ENCODE measurements around the gene LARP1. TPM values are rescaled to one million over a fixed set of nuclear protein-coding genes. Genes with fewer than 3 reads are reported as not detected.

Gene LARP1
- total RNA-seq, 2 experiments from 2014 or later: 214 to 218 TPM

DNA sequence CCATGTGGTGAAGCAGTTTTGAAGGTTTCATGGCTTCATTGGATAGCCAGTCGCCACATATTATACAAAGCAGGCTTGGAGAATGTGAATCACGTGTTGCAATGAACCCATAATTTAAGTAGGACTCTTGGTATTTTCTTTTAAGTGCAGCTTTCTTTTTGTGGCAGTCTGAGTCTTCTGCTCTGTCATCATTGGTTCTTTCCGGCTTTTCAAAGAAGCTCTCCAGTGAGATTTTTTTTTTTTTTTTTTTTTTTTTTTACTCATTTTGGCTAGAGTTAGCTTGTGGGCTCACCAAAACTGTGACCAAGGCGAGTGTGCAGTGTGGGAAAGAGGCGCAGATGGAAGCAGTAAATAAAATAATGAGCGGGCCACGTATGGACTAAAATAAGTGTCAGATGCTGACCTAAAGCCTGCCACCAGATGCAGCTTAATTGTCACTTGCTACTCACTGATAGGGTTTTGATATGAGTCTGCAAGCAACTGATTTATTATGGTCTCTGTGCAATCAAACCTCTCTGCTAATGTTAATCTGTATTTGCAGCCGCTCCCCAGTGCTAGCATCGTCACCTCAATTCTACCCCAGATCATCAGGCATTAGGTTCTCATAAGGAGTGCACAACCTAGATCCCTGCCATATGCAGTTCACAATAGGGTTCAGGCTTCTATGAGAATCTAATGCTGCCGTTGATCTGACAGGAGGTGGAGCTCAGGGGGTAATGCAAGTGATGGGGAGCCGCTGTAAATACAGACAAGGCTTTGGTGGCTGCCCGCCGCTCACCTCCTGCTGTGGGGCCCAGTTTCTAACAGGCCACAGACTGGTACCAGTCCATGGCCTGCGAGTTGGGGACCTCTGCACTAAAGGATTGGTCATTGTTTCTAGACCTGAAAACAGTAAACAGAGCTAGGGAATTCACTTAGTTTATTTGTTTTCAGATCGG lies 45.5 kb upstream of the LARP1 start:
- intact Hi-C loops (cut with micrococcal nuclease): no loop called here
- TF ChIP-seq, protein P1, sequence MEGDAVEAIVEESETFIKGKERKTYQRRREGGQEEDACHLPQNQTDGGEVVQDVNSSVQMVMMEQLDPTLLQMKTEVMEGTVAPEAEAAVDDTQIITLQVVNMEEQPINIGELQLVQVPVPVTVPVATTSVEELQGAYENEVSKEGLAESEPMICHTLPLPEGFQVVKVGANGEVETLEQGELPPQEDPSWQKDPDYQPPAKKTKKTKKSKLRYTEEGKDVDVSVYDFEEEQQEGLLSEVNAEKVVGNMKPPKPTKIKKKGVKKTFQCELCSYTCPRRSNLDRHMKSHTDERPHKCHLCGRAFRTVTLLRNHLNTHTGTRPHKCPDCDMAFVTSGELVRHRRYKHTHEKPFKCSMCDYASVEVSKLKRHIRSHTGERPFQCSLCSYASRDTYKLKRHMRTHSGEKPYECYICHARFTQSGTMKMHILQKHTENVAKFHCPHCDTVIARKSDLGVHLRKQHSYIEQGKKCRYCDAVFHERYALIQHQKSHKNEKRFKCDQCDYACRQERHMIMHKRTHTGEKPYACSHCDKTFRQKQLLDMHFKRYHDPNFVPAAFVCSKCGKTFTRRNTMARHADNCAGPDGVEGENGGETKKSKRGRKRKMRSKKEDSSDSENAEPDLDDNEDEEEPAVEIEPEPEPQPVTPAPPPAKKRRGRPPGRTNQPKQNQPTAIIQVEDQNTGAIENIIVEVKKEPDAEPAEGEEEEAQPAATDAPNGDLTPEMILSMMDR (IDR thresholded peaks at IDR 0.05): no peak
- Mint-ChIP-seq H3K9me3 (no peaks in the 10 kb centered on the region), H3K4me3 (no peak overlapping the region), H3K27me3 (no peaks in the 10 kb centered on the region), H3K4me1 (ENCODE audit: low read depth) (peaks cover 6% of the 10 kb centered on the region), H3K27ac (no peak overlapping the region), H3K36me3 (ENCODE audit: low read depth) (no peaks in the 10 kb centered on the region)
- POLR2A ChIA-PET: no interaction called here
- no peak for DNase-seq
- CTCF ChIA-PET: no interaction called here
- no peak for ATAC-seq

DNA sequence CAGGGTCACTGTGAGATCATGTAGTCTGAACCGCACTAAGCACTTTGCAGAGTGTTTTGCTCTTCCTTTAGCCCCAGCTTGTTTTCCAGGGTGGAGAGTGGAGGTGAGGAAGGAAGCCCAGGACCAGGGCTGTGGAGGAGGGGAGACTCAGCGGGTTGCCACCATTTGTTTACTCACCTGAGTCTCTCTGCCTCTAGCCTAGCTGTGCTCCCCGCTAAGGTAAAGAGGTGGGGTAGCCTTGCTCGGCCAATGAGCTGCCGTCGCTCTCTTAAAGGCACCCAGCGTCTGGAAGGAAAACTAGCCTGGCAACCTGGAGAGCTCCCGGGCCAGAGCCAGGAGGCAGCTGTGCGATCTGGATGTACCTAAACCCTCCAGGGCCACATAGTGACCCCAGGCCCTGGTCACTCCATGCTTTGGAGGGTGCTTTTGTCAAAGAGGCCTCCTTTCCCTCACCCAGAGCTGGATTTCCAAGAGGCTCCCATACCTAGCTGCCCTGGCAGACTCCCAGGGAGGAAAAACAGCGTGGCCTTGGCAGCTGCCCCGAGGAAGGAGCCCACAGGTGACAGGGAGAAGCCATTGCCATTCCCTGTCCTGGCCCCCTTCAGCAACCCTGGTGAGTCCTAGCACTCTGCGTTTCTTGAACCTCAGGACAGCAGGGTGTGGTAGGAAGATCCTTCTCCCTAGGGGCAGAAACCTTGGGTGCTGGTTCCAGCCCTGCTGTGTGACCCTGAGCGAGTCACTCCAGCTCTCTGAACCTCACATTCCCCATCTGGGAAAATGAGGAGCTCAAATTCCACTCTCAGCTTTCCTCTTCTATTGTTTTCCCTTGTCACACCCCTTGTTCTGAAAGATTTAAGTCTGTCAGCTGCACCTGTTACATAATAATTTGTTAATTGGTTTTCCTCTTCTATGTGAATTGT lies 42.4 kb upstream of the LARP1 start:
- H3K27ac Mint-ChIP-seq: no peak overlapping the region
- no peak for ATAC-seq
- POLR2A ChIA-PET: no interaction called here

DNA sequence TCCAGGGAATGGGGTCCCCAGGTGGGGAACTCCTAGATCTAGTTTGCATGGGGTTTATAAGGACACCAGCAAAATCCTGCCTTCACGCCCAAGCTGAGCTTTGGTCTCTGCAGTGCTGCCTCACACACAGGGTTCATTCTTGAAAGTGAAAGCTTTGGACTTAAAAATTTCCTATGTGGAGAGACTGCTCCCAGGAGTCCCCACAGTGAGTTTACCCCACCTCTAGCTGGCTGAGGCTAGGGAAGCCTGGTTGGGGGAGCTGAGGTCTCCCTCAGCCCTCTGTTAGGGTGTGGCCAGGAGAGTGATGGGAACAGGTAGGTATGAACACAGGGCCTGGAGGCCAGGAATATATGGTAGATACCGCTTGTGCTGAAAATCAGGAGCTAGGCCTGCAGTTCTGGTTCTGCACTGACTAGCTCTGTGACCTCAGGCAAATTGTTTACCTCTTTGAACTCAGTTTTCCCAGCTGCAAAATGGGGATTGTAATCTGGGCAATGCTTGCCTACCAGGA lies 41.5 kb upstream of the LARP1 start:
- Mint-ChIP-seq H3K9me3 (no peaks in the 10 kb centered on the region), H3K4me3 (no peak overlapping the region), H3K4me1 (ENCODE audit: low read depth) (peaks cover 7% of the 10 kb centered on the region), H3K36me3 (ENCODE audit: low read depth) (no peaks in the 10 kb centered on the region), H3K27me3 (no peaks in the 10 kb centered on the region), H3K27ac (no peak overlapping the region)
- ATAC-seq (no peak), DNase-seq (no peak)
- TF ChIP-seq, protein P1 (IDR thresholded peaks at IDR 0.05): no peak
- intact Hi-C loops (cut with micrococcal nuclease): no loop called here
- ChIA-PET POLR2A (interaction anchor here (0.8 kb wide), 1 partner anchor 21 kb away, joined by 3 read pairs; no protein-coding TSS in a partner anchor), CTCF (interaction anchor here (1.0 to 1.6 kb wide), 3 partner anchors 16 to 64 kb away, joined by 3 to 5 read pairs (median 3); no protein-coding TSS in a partner anchor)

More for the DNA sequence above, 42.4 kb upstream of the LARP1 start:
- TF ChIP-seq, protein P1 (IDR thresholded peaks at IDR 0.05): no peak
- DNase-seq: no peak
- Mint-ChIP-seq H3K4me1 (ENCODE audit: low read depth) (peaks cover 7% of the 10 kb centered on the region), H3K4me3 (no peak overlapping the region), H3K27me3 (no peaks in the 10 kb centered on the region), H3K36me3 (ENCODE audit: low read depth) (no peaks in the 10 kb centered on the region), H3K9me3 (no peaks in the 10 kb centered on the region)
- CTCF ChIA-PET: interaction anchor here (1.6 kb wide), 2 partner anchors 62 to 63 kb away, joined by 4 to 5 read pairs; no protein-coding TSS in a partner anchor
- intact Hi-C loops (cut with micrococcal nuclease): no loop called here

DNA sequence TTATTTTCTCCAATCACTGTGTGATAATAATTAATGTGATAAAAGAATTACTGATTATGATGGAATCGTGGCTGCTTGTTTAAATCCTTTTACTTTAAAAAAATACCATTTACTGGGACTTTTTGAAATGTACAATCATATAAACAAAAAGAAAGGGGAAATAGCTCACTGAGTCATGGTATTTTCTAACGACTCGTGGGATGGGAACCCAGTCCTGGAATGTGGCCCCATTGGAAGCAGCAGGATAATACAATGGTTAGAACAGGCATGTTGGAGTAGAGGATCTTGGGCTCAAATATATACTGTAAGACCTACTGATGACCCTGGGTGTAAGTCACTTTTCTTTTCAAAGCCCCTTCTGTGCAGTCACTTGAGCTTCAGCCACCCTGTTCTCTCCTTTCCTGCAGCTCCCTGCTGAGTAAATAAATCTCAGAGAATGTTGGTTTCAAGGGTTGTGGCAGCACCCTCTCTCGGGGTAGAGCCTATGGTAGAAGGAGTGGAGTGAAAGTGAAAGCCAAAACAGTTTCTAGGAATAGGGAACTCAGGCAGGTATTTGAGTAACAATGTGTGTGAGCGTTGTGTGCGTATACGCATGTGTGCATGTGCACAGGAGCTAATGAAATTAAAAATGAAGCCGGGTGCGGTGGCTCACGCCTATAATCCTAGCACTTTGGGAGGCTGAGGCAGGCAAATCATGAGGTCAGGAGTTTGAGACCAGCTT lies 40.8 kb upstream of the LARP1 start:
- ChIA-PET CTCF (interaction anchor here (1.0 to 1.7 kb wide), 6 partner anchors 15 to 193 kb away, joined by 3 to 5 read pairs (median 4); no protein-coding TSS in a partner anchor), POLR2A (interaction anchor here (0.7 to 1.2 kb wide), 3 partner anchors 22 to 149 kb away, joined by 3 read pairs; no protein-coding TSS in a partner anchor)
- ATAC-seq (peak; percentile 80), DNase-seq (peak; percentile 15)
- no peaks in the 10 kb centered on the region for H3K9me3 Mint-ChIP-seq
- peaks cover 7% of the 10 kb centered on the region for H3K4me1 Mint-ChIP-seq (ENCODE audit: low read depth)
- H3K27me3 Mint-ChIP-seq: no peaks in the 10 kb centered on the region
- intact Hi-C loops (cut with micrococcal nuclease): no loop called here
- H3K4me3 Mint-ChIP-seq: no peak overlapping the region
- TF ChIP-seq, protein P1 (IDR thresholded peaks at IDR 0.05): no peak
- no peaks in the 10 kb centered on the region for H3K36me3 Mint-ChIP-seq (ENCODE audit: low read depth)
- no peak overlapping the region for H3K27ac Mint-ChIP-seq

Data from activated CD8-positive, alpha-beta T cell treated with anti-CD3 and anti-CD28 coated beads for 36 hours (primary cell).